HFFc6 (cell line): ENCODE measurements around the gene RPN1. TPM values are rescaled to one million over a fixed set of nuclear protein-coding genes. Genes with fewer than 3 reads are reported as not detected.

ENCODE experiments used
- DNase-seq: peaks from one replicate; pipeline ENCODE4 v3.0.0-alpha.2; 2018
- H3K27ac Mint-ChIP-seq: 2 replicates; pipeline ENCODE4 v1.8.0; 2020; ENCODE audit warnings: mild to moderate bottlenecking, mixed read lengths
- H3K27me3 Mint-ChIP-seq: 2 replicates; pipeline ENCODE4 v1.8.0; 2021; ENCODE audit warnings: mild to moderate bottlenecking, moderate library complexity, mixed read lengths; ENCODE audit not compliant: insufficient read depth
- H3K36me3 Mint-ChIP-seq: 2 replicates; pipeline ENCODE4 v1.8.0; 2021; ENCODE audit warnings: low read depth, mixed read lengths
- H3K4me1 Mint-ChIP-seq: 2 replicates; pipeline ENCODE4 v1.8.0; 2020; ENCODE audit warnings: low read depth, mixed read lengths
- H3K4me3 Mint-ChIP-seq: 2 replicates; pipeline ENCODE4 v1.8.0; 2020; ENCODE audit warnings: mild to moderate bottlenecking, moderate library complexity, mixed read lengths
- H3K9me3 Mint-ChIP-seq: 2 replicates; pipeline ENCODE4 v1.8.0; 2020; ENCODE audit warnings: mild to moderate bottlenecking, mixed read lengths
- total RNA-seq, 6 experiments: library from RNA; stranded (reverse); fragmentation: NEBNext Ultra II Directional; extraction: Animal tissue kit (Norgen Biotek cat#: 25700); gene quantifications; 2 replicates in 1 of 6; 3 replicates in 5 of 6; pipeline ENCODE4 v1.2.3, GENCODE V29; 2021
- TF ChIP-seq, protein P1 (sequence below): fragments of 200-600 bp; sonication (generic); IDR thresholded peaks from 2 replicates; pipeline ENCODE4 v1.5.0; 2021; ENCODE audit warnings: antibody characterized with exemption, mild to moderate bottlenecking

The RPN1 gene
- total RNA-seq, 6 experiments from 2014 or later, result 277 to 332 (median 315) TPM

GRCh38 chr3:128623762-128624176 lies 26.8 kb downstream of the RPN1 start:
- Mint-ChIP-seq H3K27me3 (peaks cover 8% of the 10 kb centered on the region), H3K9me3 (no peaks in the 10 kb centered on the region), H3K36me3 (peaks cover 72% of the 10 kb centered on the region), H3K4me3 (no peak overlapping the region), H3K27ac (peak overlapping the region; percentile 20; the same call in 1 of the 2 replicates), H3K4me1 (peaks cover 26% of the 10 kb centered on the region)
- TF ChIP-seq, protein P1, sequence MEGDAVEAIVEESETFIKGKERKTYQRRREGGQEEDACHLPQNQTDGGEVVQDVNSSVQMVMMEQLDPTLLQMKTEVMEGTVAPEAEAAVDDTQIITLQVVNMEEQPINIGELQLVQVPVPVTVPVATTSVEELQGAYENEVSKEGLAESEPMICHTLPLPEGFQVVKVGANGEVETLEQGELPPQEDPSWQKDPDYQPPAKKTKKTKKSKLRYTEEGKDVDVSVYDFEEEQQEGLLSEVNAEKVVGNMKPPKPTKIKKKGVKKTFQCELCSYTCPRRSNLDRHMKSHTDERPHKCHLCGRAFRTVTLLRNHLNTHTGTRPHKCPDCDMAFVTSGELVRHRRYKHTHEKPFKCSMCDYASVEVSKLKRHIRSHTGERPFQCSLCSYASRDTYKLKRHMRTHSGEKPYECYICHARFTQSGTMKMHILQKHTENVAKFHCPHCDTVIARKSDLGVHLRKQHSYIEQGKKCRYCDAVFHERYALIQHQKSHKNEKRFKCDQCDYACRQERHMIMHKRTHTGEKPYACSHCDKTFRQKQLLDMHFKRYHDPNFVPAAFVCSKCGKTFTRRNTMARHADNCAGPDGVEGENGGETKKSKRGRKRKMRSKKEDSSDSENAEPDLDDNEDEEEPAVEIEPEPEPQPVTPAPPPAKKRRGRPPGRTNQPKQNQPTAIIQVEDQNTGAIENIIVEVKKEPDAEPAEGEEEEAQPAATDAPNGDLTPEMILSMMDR, result no peak
- DNase-seq, result no peak

- H3K27ac Mint-ChIP-seq, result no peak overlapping the region
- no peaks in the 10 kb centered on the region for H3K9me3 Mint-ChIP-seq
- H3K27me3 Mint-ChIP-seq, result peaks cover 8% of the 10 kb centered on the region
- H3K4me3 Mint-ChIP-seq, result no peak overlapping the region
- DNase-seq, result no peak
- peaks cover 76% of the 10 kb centered on the region for H3K36me3 Mint-ChIP-seq
- TF ChIP-seq, protein P1, result no peak
- H3K4me1 Mint-ChIP-seq, result peaks cover 33% of the 10 kb centered on the region
Measured at GRCh38 chr3:128621931-128622330, 28.7 kb downstream of the RPN1 start.

GRCh38 chr3:128621234-128621633 lies 29.4 kb downstream of the RPN1 start:
- Mint-ChIP-seq H3K36me3 (peaks cover 69% of the 10 kb centered on the region), H3K27me3 (peaks cover 8% of the 10 kb centered on the region), H3K4me1 (peaks cover 33% of the 10 kb centered on the region), H3K27ac (no peak overlapping the region), H3K9me3 (no peaks in the 10 kb centered on the region), H3K4me3 (no peak overlapping the region)
- TF ChIP-seq, protein P1, result no peak
- DNase-seq, result no peak

- H3K27me3 Mint-ChIP-seq, result peaks cover 8% of the 10 kb centered on the region
Measured at GRCh38 chr3:128620268-128620691, 30.3 kb downstream of the RPN1 start.

DNA sequence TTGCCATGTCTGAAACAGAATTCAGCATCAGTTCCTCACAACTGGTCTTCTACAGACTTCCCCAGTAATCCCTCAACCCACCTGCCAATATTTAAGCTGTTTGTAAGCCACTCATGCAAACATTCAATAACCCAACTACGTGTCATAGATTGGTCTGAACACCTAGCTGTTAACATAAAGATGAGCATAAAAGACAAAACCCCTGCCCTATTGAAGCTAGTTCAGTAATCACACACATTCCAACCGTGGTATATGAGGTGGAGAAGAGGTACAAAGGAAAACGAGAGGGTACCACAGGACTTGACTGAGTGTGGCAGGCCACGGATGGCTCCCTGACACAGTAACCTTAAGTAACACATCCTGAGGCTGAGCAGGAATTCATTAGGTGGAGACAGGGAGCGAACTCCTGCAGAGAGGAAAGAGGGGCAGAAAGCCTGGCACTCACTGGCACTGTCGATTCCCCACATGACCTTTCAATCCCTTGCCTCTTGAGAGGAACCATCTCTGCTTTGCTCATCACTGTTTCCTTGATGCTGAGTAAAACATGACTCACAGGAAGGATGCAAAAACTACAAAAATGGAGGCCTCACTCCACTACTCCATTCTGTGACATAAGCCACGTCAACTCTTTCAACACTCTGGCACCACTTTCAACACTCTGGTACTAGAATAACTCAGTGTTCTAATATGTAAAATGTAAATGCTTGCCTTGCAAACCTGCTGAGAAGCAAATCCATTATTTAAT lies 31.3 kb downstream of the RPN1 start:
- peak; percentile 90 for DNase-seq
- H3K4me3 Mint-ChIP-seq, result peak overlapping the region; percentile 92
- peaks cover 33% of the 10 kb centered on the region for H3K4me1 Mint-ChIP-seq
- H3K9me3 Mint-ChIP-seq, result no peaks in the 10 kb centered on the region
- TF ChIP-seq, protein P1, result no peak
- H3K36me3 Mint-ChIP-seq, result peaks cover 50% of the 10 kb centered on the region
- peak overlapping the region; percentile 96 for H3K27ac Mint-ChIP-seq
- H3K27me3 Mint-ChIP-seq, result peaks cover 8% of the 10 kb centered on the region

More at GRCh38 chr3:128620268-128620691, 30.3 kb downstream of the RPN1 start:
- no peak for DNase-seq
- TF ChIP-seq, protein P1, result peak; percentile 48
- peaks cover 60% of the 10 kb centered on the region for H3K36me3 Mint-ChIP-seq
- H3K27ac Mint-ChIP-seq, result peak overlapping the region; percentile 96
- H3K4me3 Mint-ChIP-seq, result no peak overlapping the region
- H3K4me1 Mint-ChIP-seq, result peaks cover 33% of the 10 kb centered on the region
- H3K9me3 Mint-ChIP-seq, result no peaks in the 10 kb centered on the region
